HFF-Myc (cell line): Measurements from ENCODE around the gene C19orf67.

Experiments
- DNase-seq: peaks from one replicate; pipeline ENCODE4 v3.0.0-alpha.2; 2011; ENCODE audit warnings: low read depth; ENCODE audit errors: extremely low read depth
- H3K4me3 ChIP-seq: replicated peaks from 2 replicates; pipeline ENCODE4 v1.5.1; 2011; ENCODE audit warnings: low read depth, mild to moderate bottlenecking, control low read depth, low read length
- TF ChIP-seq, protein P1 (sequence below): IDR thresholded peaks from 2 replicates; pipeline ENCODE4 v1.5.1; 2012; ENCODE audit warnings: mild to moderate bottlenecking, low read depth, low read length, control low read depth; ENCODE audit errors: missing control alignments

C19orf67 gene

DNA sequence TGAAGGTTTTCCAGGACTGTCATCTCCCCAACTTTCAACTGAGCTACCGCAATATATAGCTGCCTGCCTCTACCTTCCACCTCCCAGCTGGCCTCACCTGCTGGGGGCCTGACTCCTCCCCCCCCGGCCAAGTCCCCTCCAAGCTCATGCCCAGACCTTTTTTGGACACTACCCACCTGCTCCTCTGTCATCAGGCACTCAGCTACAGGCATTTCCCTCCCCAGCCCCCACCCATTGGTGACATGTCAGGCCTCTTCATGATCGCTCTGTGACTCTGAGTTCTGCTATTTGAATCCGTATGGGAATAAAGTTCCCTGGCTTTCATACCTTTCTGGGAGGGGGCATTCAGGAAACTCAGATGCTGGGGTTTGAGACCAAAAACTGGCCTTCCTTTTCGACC lies 30.2 kb upstream of the C19orf67 start:
- DNase-seq = no peak
- peak overlapping the region; percentile 62; the same call in 1 of the 2 replicates for H3K4me3 ChIP-seq
- TF ChIP-seq, protein P1, sequence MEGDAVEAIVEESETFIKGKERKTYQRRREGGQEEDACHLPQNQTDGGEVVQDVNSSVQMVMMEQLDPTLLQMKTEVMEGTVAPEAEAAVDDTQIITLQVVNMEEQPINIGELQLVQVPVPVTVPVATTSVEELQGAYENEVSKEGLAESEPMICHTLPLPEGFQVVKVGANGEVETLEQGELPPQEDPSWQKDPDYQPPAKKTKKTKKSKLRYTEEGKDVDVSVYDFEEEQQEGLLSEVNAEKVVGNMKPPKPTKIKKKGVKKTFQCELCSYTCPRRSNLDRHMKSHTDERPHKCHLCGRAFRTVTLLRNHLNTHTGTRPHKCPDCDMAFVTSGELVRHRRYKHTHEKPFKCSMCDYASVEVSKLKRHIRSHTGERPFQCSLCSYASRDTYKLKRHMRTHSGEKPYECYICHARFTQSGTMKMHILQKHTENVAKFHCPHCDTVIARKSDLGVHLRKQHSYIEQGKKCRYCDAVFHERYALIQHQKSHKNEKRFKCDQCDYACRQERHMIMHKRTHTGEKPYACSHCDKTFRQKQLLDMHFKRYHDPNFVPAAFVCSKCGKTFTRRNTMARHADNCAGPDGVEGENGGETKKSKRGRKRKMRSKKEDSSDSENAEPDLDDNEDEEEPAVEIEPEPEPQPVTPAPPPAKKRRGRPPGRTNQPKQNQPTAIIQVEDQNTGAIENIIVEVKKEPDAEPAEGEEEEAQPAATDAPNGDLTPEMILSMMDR = no peak

DNA sequence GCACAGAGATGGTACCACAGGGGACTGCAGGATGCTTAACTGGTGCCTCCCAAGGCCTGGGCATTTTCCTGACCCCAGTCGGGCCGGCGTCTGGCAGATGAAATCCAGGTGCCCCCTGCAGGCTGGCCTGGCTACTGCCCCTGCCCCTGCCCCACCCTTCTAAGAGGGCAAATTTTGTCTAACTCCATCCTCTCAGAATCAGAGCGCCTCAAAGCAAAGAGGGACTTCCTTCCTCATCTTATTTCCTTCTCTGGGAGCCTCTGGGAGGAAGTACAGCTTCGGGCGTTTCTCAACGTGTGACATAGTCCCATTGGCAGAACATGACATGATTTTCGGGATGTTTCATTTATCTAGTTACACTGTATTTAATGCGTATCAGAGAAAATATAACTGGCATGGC lies 29.3 kb upstream of the C19orf67 start:
- TF ChIP-seq, protein P1 = peak; percentile 58
- H3K4me3 ChIP-seq = no peak overlapping the region
- DNase-seq = no peak

DNA sequence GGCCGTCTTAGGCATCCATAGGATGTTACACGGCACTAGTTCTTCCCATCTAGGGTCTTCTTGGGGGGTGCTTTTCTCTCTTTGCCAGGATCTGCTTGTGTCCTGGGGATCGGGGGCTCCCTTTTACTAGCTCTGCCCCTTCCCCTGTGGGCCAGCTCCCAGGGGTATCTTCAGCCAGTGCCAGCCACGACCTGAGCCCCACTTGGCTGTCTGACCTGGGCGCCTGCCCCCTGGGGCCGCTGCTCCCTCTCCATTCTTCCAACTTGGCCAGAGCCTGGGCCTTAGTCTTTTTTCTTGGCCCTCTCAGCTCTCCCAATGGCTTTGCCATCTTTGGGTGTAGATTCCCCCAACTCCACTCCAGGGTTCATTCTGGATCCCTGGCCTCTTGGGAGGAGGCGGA lies 28.9 kb upstream of the C19orf67 start:
- TF ChIP-seq, protein P1 = no peak
- DNase-seq = no peak
- no peak overlapping the region for H3K4me3 ChIP-seq

GRCh38 chr19:14113762-14114414 lies 28.3 kb upstream of the C19orf67 start:
- TF ChIP-seq, protein P1 = peak; percentile 40
- no peak overlapping the region for H3K4me3 ChIP-seq
- no peak for DNase-seq

DNA sequence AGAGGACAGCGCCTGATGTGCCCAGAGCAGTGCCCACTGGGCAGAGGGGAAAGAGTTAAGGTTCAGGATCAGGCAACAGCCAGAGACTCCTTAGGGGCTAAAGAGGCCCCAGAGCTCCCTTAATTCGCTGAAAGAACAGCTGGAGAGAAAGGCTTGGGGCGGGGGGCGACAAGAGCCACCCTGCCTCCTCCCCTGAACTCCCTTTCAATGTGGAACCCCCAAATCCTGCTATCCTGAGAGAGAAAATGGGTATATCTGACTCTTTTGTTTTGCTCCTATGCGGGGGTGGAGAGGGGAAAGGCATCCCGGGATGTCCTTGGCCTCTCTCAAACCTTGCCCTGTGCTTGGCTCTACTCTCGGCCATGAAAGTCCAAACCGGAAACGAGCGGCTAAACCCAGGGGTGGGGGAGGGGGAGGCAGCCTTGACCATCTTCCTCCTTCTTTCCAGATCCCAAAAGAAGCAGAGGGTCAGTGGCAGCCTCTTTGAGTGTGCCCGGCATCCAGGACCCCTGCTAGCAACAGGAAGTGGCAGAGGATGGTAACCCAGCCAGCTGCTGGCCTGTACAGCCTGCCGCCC lies 27.3 kb upstream of the C19orf67 start:
- TF ChIP-seq, protein P1 = no peak
- no peak for DNase-seq
- no peak overlapping the region for H3K4me3 ChIP-seq

DNA sequence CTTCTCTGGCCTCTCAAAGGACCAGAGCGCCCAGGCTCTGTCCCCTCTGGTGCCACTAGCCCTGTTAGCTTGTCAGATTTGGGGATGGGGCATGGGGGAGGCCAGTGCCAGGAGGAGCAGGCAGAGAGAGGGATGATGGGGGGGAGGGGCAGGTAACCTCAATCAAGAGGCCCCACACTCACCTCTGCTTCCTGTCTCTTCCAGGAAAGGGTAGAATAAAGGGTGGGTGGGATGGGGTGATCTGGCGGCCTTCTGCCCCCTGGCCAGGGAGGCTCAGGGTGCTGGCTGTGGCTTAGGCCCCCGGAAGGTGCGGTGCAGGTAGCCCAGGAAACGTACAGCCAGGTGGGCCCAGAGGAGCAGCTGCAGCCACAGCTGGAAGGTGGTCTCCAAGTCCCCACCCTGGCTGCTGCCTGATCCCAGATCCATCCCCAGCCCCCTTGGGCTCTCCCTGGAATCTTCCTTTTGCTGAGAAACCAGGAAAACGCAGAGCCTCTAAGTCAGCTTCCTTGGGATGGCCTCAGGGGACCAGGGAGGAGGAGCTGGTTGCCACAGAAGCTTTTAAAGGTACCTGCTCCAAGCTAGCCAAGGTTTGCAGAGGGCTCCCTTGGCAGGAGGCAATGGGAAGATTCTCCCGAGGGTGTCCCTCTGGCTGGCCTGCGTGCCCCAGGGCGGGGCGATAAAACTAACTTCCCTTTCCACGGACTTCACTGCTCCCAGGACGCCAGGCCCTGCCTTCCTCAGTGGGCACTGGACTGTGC lies 26.6 kb upstream of the C19orf67 start:
- TF ChIP-seq, protein P1 = no peak
- H3K4me3 ChIP-seq = no peak overlapping the region
- no peak for DNase-seq
